Neural cell (in vitro differentiated cells): ENCODE measurements around the gene FLOT2.

Source experiments
- CTCF ChIP-seq: fragments of 450-650 bp; IDR thresholded peaks from 2 replicates; pipeline ENCODE4 v1.5.1; 2014; ENCODE audit warnings: antibody characterized with exemption, mild to moderate bottlenecking, moderate library complexity; ENCODE audit not compliant: poor library complexity, severe bottlenecking
- EP300 ChIP-seq: fragments of 450-650 bp; conservative IDR thresholded peaks from 2 replicates; pipeline ENCODE4 v1.6.1; 2014; ENCODE audit warnings: antibody characterized with exemption, mild to moderate bottlenecking, moderate library complexity; ENCODE audit not compliant: poor library complexity, severe bottlenecking
- EZH2 ChIP-seq: fragments of 200-600, 300-800 bp; shearing (Covaris generic), sonication (generic); IDR thresholded peaks from 2 replicates; pipeline ENCODE4 v1.6.1; 2014; ENCODE audit warnings: antibody characterized with exemption, low read length, borderline replicate concordance, mild to moderate bottlenecking; ENCODE audit not compliant: insufficient read depth, poor library complexity, severe bottlenecking
- POLR2AphosphoS5 ChIP-seq: IDR thresholded peaks from 2 replicates; pipeline ENCODE4 v1.6.1; 2012
- RAD21 ChIP-seq: fragments of 450-650 bp; conservative IDR thresholded peaks from 2 replicates; pipeline ENCODE4 v1.6.1; 2014; ENCODE audit warnings: antibody characterized with exemption, mild to moderate bottlenecking, moderate library complexity
- REST ChIP-seq: IDR thresholded peaks from 2 replicates; pipeline ENCODE4 v1.6.1; 2012; ENCODE audit warnings: borderline replicate concordance
- SMC3 ChIP-seq: fragments of 450-650 bp; conservative IDR thresholded peaks from 2 replicates; pipeline ENCODE4 v1.6.1; 2014; ENCODE audit warnings: antibody characterized with exemption, mild to moderate bottlenecking, moderate library complexity; ENCODE audit not compliant: poor library complexity

GRCh38 chr17:28942925-28943324 lies 45.4 kb upstream of the FLOT2 start:
- TF ChIP-seq CTCF (no peak), RAD21 (no peak), EP300 (no peak), POLR2AphosphoS5 (no peak), REST (no peak), SMC3 (no peak), EZH2 (no peak)
